Natural killer cell (primary cell): ENCODE data around the gene ABCD1. TPM values are rescaled to one million over a fixed set of nuclear protein-coding genes. Genes with fewer than 3 reads are reported as not detected.

Experiments
- ATAC-seq, 3 donors: fragments of 150-1000 bp in 2 of 3; fragments of 200-7000 bp in 1 of 3; cut with Tn5 transposase; 1 replicate in 1 of 3; 2 replicates in 2 of 3; pipeline ENCODE4 v1.10.0; 2021; ENCODE audit warnings: mild to moderate bottlenecking in 2 of 3, moderate library complexity in 2 of 3
- DNase-seq, 2 donors: peaks; one replicate each; pipeline versions ENCODE4 v3.0.0 to v3.0.0-alpha.2; 2013 to 2021; ENCODE audit warnings: mixed read lengths in 1 of 2
- H3K27ac ChIP-seq: one replicate; pipeline ENCODE4 v1.5.1; 2013; ENCODE audit warnings: mild to moderate bottlenecking, low read length
- H3K27me3 ChIP-seq: one replicate; pipeline ENCODE4 v1.6.1; 2013; ENCODE audit warnings: low read length; ENCODE audit not compliant: control insufficient read depth, insufficient read depth
- H3K36me3 ChIP-seq: one replicate; pipeline ENCODE4 v1.6.1; 2013; ENCODE audit warnings: low read length; ENCODE audit not compliant: control insufficient read depth, insufficient read depth
- H3K4me1 ChIP-seq: one replicate; pipeline ENCODE4 v1.6.1; 2013; ENCODE audit warnings: low read length; ENCODE audit not compliant: control insufficient read depth, insufficient read depth
- H3K4me3 ChIP-seq: one replicate; pipeline ENCODE4 v1.5.1; 2013; ENCODE audit warnings: low read length
- H3K9me3 ChIP-seq: one replicate; pipeline ENCODE4 v1.6.1; 2013; ENCODE audit warnings: low read length; ENCODE audit not compliant: control insufficient read depth, insufficient read depth
- H3K27ac Mint-ChIP-seq, 2 donors: one replicate each; pipeline ENCODE4 v1.8.0; 2022; ENCODE audit warnings: mild to moderate bottlenecking in 2 of 2, mixed read lengths in 2 of 2, moderate library complexity in 1 of 2
- H3K27me3 Mint-ChIP-seq, 2 donors: one replicate each; pipeline ENCODE4 v1.8.0; 2022; ENCODE audit warnings: low read depth in 2 of 2, mixed read lengths in 2 of 2
- H3K36me3 Mint-ChIP-seq: one replicate; pipeline ENCODE4 v1.8.0; 2022; ENCODE audit warnings: mixed read lengths
- H3K4me1 Mint-ChIP-seq, 2 donors: one replicate each; pipeline ENCODE4 v1.8.0; 2022; ENCODE audit warnings: mixed read lengths in 2 of 2
- H3K4me3 Mint-ChIP-seq: one replicate; pipeline ENCODE4 v1.8.0; 2022; ENCODE audit warnings: mild to moderate bottlenecking, moderate library complexity, mixed read lengths
- H3K9me3 Mint-ChIP-seq, 2 donors: one replicate each; pipeline ENCODE4 v1.8.0; 2022; ENCODE audit warnings: mixed read lengths in 2 of 2
- CTCF ChIP-seq: fragments of 200-600 bp; IDR thresholded peaks from one replicate; pipeline ENCODE4 v1.8.0; 2022; ENCODE audit warnings: antibody characterized with exemption
- WGBS: methylation state at CpG from one replicate; pipeline ENCODE4 v1.1.7; 2013; ENCODE audit warnings: missing lambda C conversion rate; ENCODE audit not compliant: insufficient coverage; 5-methylcytosine and 5-hydroxymethylcytosine counted together
- intact Hi-C: fragments of 100-400 bp; cut with micrococcal nuclease; formaldehyde crosslinking; loops from one replicate; pipeline ENCODE4 v1.14.2; 2022
- total RNA-seq, 4 donors: library from RNA; stranded (reverse); fragments of 120-200 nt in 1 of 4; gene quantifications; one replicate each; pipeline versions ENCODE4 v1.2.3 to v1.2.4, GENCODE V29; 2013 to 2022

ABCD1 gene
- total RNA-seq, 3 donors from 2014 or later (not counting 1 experiment from before 2014, with no cell fraction given): 12.2 to 13.9 (median 13.8) TPM

GRCh38 chrX:153771415-153772315 lies 47.0 kb downstream of the ABCD1 start:
- intact Hi-C loops: no loop called here
- no peak overlapping the region for H3K4me3 ChIP-seq
- peaks cover 0 to 8% of the 10 kb centered on the region in 2 donors for H3K4me1 Mint-ChIP-seq
- peaks cover 6% of the 10 kb centered on the region for H3K4me1 ChIP-seq
- H3K9me3 ChIP-seq: no peaks in the 10 kb centered on the region
- TF ChIP-seq CTCF: no peak
- no peak for DNase-seq
- no peak overlapping the region for H3K27ac Mint-ChIP-seq
- no peaks in the 10 kb centered on the region for H3K9me3 Mint-ChIP-seq
- WGBS: 89% methylated on average over 37 of the region's 37 CpGs
- no peaks in the 10 kb centered on the region for H3K36me3 Mint-ChIP-seq
- no peak overlapping the region for H3K27ac ChIP-seq
- no peak overlapping the region for H3K4me3 Mint-ChIP-seq
- H3K27me3 ChIP-seq: no peaks in the 10 kb centered on the region
- ATAC-seq: no peak
- H3K36me3 ChIP-seq: no peaks in the 10 kb centered on the region
- no peaks in the 10 kb centered on the region for H3K27me3 Mint-ChIP-seq

- Histone ChIP-seq H3K4me1 (peaks cover 6% of the 10 kb centered on the region), H3K4me3 (no peak overlapping the region), H3K36me3 (no peaks in the 10 kb centered on the region), H3K27me3 (no peaks in the 10 kb centered on the region), H3K9me3 (no peaks in the 10 kb centered on the region), H3K27ac (no peak overlapping the region)
- no peak for TF ChIP-seq CTCF
- Mint-ChIP-seq H3K4me3 (no peak overlapping the region), H3K4me1 (peaks cover 0 to 5% of the 10 kb centered on the region in 2 donors), H3K27me3 (no peaks in the 10 kb centered on the region), H3K9me3 (no peaks in the 10 kb centered on the region), H3K36me3 (no peaks in the 10 kb centered on the region), H3K27ac (no peak overlapping the region)
- ATAC-seq (no peak), DNase-seq (no peak)
- 77% methylated on average over 17 of the region's 21 CpGs for WGBS
- intact Hi-C loops: no loop called here
Measured at GRCh38 chrX:153772316-153773217, 47.9 kb downstream of the ABCD1 start.

- Histone ChIP-seq H3K4me1 (peaks cover under 1% of the 10 kb centered on the region), H3K27me3 (no peaks in the 10 kb centered on the region), H3K36me3 (no peaks in the 10 kb centered on the region), H3K9me3 (no peaks in the 10 kb centered on the region), H3K4me3 (no peak overlapping the region), H3K27ac (no peak overlapping the region)
- no peaks in the 10 kb centered on the region for H3K36me3 Mint-ChIP-seq
- 92% methylated on average over 23 of the region's 23 CpGs for WGBS
- no peaks in the 10 kb centered on the region for H3K27me3 Mint-ChIP-seq
- DNase-seq (no peak), ATAC-seq (no peak)
- no peaks in the 10 kb centered on the region for H3K9me3 Mint-ChIP-seq
- no peak overlapping the region for H3K4me3 Mint-ChIP-seq
- peaks cover 0 to 1% of the 10 kb centered on the region in 2 donors for H3K4me1 Mint-ChIP-seq
- TF ChIP-seq CTCF: no peak
- intact Hi-C loops: no loop called here
- no peak overlapping the region for H3K27ac Mint-ChIP-seq
Measured at GRCh38 chrX:153773218-153773611, 48.6 kb downstream of the ABCD1 start.
